Brain microvascular endothelial cell (primary cell): ENCODE results near the gene APBA1.
A peak's percentile ranks its signal among the peaks of the same experiment; 100 is the strongest.
"Not testable (repeated sequence)": the region's sequence is repeated elsewhere in the genome, so short reads cannot be mapped to it uniquely, and the experiment has no call there.

Experiments used
- DNase-seq: peaks from one replicate; pipeline ENCODE4 v3.0.0-alpha.2; 2020
- H3K27ac ChIP-seq: fragments of 250-450 bp; sonication (Bioruptor Pico); 2 replicates; pipeline ENCODE4 v1.5.1; 2020; ENCODE audit warnings: mild to moderate bottlenecking, moderate library complexity
- H3K27me3 ChIP-seq: fragments of 250-450 bp; sonication (Bioruptor Pico); replicated peaks from 2 replicates; pipeline ENCODE4 v1.5.1; 2020; ENCODE audit warnings: mild to moderate bottlenecking
- H3K36me3 ChIP-seq: fragments of 250-450 bp; sonication (Bioruptor Pico); replicated peaks from 2 replicates; pipeline ENCODE4 v1.5.1; 2020; ENCODE audit warnings: mild to moderate bottlenecking
- H3K4me3 ChIP-seq: 2 replicates; pipeline ENCODE4 v1.5.1; 2011; ENCODE audit warnings: low read depth, mild to moderate bottlenecking, control low read depth, low read length, moderate library complexity
- CTCF ChIP-seq: IDR thresholded peaks from 2 replicates; pipeline ENCODE4 v1.5.1; 2011; ENCODE audit warnings: low read depth, mild to moderate bottlenecking, moderate library complexity, low read length, control low read depth, inconsistent platforms; ENCODE audit errors: missing control alignments
- in situ Hi-C: cut with HindIII; loops from 2 replicates; pipeline ENCODE4 v1.10.0; 2017; ENCODE audit warnings: low sequenced_read_pairs, low pct_ligation_motif_present

The APBA1 gene

GRCh38 chr9:69444791-69445190 is 227.4 kb downstream of the APBA1 start:
- in situ Hi-C loops: no loop called here
- Histone ChIP-seq H3K36me3 (no peaks in the 10 kb centered on the region), H3K27me3 (no peaks in the 10 kb centered on the region), H3K4me3 (no peak overlapping the region), H3K27ac (no peak overlapping the region)
- no peak for DNase-seq
- no peak for TF ChIP-seq CTCF

- peak; percentile 62 for DNase-seq
- H3K27ac ChIP-seq: no peak overlapping the region
- no peaks in the 10 kb centered on the region for H3K27me3 ChIP-seq
- in situ Hi-C loops: no loop called here
- H3K36me3 ChIP-seq: no peaks in the 10 kb centered on the region
- TF ChIP-seq CTCF: no peak
- H3K4me3 ChIP-seq: no peak overlapping the region
Observed at GRCh38 chr9:69444021-69444420, 228.2 kb downstream of the APBA1 start.

- TF ChIP-seq CTCF: no peak
- in situ Hi-C loops: no loop called here
- DNase-seq: no peak
- Histone ChIP-seq H3K27me3 (no peaks in the 10 kb centered on the region), H3K4me3 (no peak overlapping the region), H3K27ac (no peak overlapping the region), H3K36me3 (no peaks in the 10 kb centered on the region)
Observed at GRCh38 chr9:69443178-69443577, 229.0 kb downstream of the APBA1 start.

- no peak for DNase-seq
- in situ Hi-C loops: no loop called here
- Histone ChIP-seq H3K27me3 (no peaks in the 10 kb centered on the region), H3K4me3 (no peak overlapping the region), H3K27ac (no peak overlapping the region), H3K36me3 (no peaks in the 10 kb centered on the region)
- TF ChIP-seq CTCF: no peak
Observed at GRCh38 chr9:69442486-69442885, 229.7 kb downstream of the APBA1 start.

GRCh38 chr9:69440254-69440955 is 231.8 kb downstream of the APBA1 start:
- in situ Hi-C loops, H3K27ac ChIP-seq, DNase-seq, H3K4me3 ChIP-seq, H3K36me3 ChIP-seq, H3K27me3 ChIP-seq: not testable (repeated sequence)

GRCh38 chr9:69439654-69440053 is 232.5 kb downstream of the APBA1 start:
- H3K27me3 ChIP-seq, H3K4me3 ChIP-seq, DNase-seq, H3K27ac ChIP-seq, H3K36me3 ChIP-seq, in situ Hi-C loops: not testable (repeated sequence)

GRCh38 chr9:69433968-69434367 is 238.2 kb downstream of the APBA1 start:
- no peak for DNase-seq
- Histone ChIP-seq H3K4me3 (no peak overlapping the region), H3K27ac (no peak overlapping the region), H3K27me3 (no peaks in the 10 kb centered on the region), H3K36me3 (no peaks in the 10 kb centered on the region)
- no peak for TF ChIP-seq CTCF
- in situ Hi-C loops: no loop called here
